GM12864 (cell line): Measurements from ENCODE around the gene PLCG1.

ENCODE experiments used
- DNase-seq: peaks from one replicate; pipeline ENCODE4 v3.0.0-alpha.2; 2011; ENCODE audit warnings: low read depth
- H3K4me3 ChIP-seq: 2 replicates; pipeline ENCODE4 v1.5.1; 2011; ENCODE audit warnings: mild to moderate bottlenecking, low read depth, low read length, control low read depth
- TF ChIP-seq, protein P1 (sequence below): IDR thresholded peaks from 2 replicates; pipeline ENCODE4 v1.5.1; 2011; ENCODE audit warnings: low read depth, mild to moderate bottlenecking, moderate library complexity, low read length, control low read depth, inconsistent platforms; ENCODE audit errors: missing control alignments

PLCG1 gene

DNA sequence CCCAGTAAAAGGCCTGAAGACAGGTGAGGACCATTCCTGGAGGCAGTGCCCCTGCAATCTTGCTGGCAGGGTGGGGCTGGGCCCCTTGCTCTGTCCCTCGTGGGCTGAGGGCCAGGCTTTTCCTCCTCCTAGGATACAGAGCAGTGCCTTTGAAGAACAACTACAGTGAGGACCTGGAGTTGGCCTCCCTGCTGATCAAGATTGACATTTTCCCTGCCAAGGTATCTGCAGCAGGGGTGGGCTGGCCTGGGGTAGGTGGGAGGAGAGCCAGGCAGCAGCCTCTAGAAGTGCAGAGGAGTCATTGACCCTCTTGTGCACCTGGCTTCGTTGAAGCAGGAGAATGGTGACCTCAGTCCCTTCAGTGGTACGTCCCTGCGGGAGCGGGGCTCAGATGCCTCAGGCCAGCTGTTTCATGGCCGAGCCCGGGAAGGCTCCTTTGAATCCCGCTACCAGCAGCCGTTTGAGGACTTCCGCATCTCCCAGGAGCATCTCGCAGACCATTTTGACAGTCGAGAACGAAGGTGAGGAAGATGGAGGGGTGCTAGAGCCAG is 36.5 kb downstream of the PLCG1 start:
- DNase-seq: no peak
- H3K4me3 ChIP-seq: no peak overlapping the region
- TF ChIP-seq, protein P1, sequence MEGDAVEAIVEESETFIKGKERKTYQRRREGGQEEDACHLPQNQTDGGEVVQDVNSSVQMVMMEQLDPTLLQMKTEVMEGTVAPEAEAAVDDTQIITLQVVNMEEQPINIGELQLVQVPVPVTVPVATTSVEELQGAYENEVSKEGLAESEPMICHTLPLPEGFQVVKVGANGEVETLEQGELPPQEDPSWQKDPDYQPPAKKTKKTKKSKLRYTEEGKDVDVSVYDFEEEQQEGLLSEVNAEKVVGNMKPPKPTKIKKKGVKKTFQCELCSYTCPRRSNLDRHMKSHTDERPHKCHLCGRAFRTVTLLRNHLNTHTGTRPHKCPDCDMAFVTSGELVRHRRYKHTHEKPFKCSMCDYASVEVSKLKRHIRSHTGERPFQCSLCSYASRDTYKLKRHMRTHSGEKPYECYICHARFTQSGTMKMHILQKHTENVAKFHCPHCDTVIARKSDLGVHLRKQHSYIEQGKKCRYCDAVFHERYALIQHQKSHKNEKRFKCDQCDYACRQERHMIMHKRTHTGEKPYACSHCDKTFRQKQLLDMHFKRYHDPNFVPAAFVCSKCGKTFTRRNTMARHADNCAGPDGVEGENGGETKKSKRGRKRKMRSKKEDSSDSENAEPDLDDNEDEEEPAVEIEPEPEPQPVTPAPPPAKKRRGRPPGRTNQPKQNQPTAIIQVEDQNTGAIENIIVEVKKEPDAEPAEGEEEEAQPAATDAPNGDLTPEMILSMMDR: no peak

DNA sequence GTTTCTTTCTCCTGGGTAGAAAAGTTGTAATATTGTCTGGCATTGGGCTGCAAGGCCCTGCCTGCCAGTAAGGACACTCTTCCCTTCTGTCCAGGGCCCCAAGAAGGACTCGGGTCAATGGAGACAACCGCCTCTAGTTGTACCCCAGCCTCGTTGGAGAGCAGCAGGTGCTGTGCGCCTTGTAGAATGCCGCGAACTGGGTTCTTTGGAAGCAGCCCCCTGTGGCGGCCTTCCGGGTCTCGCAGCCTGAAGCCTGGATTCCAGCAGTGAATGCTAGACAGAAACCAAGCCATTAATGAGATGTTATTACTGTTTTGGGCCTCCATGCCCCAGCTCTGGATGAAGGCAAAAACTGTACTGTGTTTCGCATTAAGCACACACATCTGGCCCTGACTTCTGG is 37.0 kb downstream of the PLCG1 start:
- DNase-seq: no peak
- no peak overlapping the region for H3K4me3 ChIP-seq
- TF ChIP-seq, protein P1: no peak

DNA sequence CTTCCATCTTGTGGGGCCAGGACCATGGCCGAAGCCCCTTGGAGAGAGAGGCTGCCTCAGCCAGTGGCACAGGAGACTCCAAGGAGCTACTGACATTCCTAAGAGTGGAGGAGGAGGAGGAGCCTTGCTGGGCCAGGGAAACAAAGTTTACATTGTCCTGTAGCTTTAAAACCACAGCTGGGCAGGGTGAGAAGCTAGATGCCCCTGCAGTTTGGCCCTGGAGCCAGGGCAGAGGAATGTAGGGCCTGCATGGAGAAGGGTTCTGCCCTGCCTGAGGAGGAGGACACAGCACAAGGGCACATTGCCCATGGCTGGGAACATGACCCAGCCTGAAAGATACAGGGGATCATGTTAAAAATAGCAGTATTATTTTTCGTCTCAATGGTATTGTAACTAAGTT is 37.4 kb downstream of the PLCG1 start:
- TF ChIP-seq, protein P1: no peak
- no peak for DNase-seq

DNA sequence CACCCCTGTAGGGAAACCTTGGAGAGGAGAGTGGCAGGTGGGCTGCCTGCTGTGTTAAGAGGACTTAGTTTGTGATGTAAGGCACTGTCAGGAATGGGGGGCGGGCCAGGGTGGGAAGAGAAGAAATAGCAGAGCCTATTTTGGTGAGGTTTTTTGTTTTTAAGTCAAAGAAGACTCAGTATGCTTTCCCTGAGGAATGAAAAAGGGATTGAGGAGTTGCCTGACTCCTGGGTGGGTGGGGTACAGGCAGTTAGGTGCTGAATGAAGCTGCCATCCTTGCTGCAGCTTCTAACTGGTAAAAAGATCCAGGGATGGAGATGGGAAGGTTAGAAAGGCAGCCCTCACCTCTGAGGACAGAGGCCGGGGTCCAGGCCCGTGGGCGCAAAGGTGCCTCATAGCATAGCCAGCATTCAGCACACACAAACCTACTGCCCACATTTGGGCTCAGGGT is 37.9 kb downstream of the PLCG1 start:
- H3K4me3 ChIP-seq: no peak overlapping the region
- TF ChIP-seq, protein P1: no peak
- no peak for DNase-seq

More for the DNA sequence above, 37.4 kb downstream of the PLCG1 start:
- H3K4me3 ChIP-seq: no peak overlapping the region

DNA sequence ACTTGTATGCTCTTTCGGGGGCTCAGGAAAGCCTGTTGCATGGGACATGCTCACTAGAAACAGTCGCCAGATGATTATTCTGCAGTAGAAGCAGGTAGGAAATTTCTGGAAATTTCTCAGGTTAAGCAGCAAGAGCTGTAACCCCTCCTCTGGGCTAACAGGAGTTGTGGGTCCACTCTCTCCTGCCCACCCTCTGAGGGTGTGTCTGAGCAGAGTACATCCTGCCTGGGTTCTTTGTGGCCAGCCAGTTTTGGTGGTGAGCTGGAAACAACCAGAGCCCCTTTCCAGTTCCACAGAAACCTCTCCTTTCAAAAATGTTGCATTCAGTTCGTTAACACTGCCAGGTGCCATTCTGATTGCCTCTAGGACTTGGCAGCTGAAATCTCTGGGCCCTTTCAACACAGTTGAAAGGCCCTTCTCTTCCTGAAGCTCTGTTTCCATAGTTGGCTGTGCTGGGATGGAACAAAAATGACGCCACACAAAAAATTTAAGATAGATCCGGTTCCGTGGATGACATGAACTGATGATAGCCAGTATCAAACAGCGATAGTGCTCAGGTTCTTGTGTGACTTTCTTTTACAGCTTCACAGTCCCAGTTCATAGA is 38.5 kb downstream of the PLCG1 start:
- DNase-seq: no peak
- no peak overlapping the region for H3K4me3 ChIP-seq
- TF ChIP-seq, protein P1: no peak

DNA sequence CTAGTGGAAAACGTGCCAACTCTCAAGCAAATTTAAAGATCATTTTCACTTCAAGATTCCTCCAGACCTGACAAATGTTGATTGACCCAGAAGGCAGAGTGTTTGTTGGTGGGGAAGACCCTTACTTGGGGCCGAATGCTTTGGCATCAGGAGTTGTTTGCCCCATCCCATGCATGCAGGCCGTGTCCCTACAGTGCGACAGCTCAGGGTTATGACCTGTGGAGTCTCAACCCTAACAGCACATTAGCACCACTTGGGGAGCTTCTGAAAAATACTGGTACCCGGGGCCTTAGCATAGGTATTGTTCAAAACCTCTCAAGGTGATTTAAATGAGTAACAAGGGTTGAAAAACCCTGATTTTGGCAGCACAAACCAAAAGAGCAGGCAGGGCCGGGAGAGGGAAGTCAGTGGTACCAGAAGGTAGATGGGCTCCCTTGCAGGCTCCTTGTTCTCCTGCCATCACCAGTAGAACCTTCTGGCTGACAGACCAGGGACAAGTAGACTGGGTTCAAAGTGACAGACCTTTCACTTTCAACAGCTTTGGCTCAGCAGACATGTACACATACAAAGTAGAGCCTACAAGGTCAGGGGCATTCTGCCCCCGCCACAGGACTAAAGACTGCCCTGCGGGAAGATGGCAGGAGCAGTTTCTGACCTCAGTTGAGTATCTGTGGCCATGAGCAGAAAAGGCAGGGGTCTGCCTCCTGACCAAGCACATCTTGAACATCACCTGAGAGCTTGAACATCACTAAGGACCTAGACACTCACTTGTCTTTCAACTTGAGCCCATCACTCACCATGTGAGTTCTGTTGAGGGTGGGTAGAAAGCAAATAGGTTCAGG is 39.6 kb downstream of the PLCG1 start:
- no peak for DNase-seq
- no peak overlapping the region for H3K4me3 ChIP-seq
- TF ChIP-seq, protein P1: no peak
